Measurements from ENCODE around the gene SYNE4.

SYNE4 gene

DNA sequence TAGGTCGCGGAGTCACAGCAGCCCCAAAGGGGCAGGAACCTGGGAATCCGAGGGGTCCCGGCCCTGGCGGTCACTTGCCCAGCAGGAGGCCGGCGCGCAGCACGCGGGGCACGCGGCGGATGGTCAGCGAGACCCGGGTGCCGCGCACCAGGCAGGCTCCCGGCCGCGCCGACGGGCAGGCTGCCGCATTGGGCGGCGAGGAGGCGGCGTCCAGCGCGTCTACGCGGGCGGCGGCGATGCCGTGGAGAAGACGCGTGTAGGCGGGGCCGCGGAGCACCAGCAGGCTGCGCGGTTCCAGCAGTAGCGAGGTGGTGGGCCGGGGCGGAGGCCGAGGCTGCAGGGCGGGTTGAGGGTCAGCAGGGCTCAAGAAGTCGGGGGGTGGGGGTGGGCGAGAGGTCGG, 607 bp upstream of the SYNE4 start:
- DNase-seq (ENCODE audit: low read depth), result no peak
- TF ChIP-seq, protein P1, sequence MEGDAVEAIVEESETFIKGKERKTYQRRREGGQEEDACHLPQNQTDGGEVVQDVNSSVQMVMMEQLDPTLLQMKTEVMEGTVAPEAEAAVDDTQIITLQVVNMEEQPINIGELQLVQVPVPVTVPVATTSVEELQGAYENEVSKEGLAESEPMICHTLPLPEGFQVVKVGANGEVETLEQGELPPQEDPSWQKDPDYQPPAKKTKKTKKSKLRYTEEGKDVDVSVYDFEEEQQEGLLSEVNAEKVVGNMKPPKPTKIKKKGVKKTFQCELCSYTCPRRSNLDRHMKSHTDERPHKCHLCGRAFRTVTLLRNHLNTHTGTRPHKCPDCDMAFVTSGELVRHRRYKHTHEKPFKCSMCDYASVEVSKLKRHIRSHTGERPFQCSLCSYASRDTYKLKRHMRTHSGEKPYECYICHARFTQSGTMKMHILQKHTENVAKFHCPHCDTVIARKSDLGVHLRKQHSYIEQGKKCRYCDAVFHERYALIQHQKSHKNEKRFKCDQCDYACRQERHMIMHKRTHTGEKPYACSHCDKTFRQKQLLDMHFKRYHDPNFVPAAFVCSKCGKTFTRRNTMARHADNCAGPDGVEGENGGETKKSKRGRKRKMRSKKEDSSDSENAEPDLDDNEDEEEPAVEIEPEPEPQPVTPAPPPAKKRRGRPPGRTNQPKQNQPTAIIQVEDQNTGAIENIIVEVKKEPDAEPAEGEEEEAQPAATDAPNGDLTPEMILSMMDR (IDR thresholded peaks at IDR 0.05; ENCODE audit: low read depth, low read length, missing control alignments), result no peak
- H3K4me3 ChIP-seq (ENCODE audit: low read depth, low read length), result peak overlapping the region; percentile 26

DNA sequence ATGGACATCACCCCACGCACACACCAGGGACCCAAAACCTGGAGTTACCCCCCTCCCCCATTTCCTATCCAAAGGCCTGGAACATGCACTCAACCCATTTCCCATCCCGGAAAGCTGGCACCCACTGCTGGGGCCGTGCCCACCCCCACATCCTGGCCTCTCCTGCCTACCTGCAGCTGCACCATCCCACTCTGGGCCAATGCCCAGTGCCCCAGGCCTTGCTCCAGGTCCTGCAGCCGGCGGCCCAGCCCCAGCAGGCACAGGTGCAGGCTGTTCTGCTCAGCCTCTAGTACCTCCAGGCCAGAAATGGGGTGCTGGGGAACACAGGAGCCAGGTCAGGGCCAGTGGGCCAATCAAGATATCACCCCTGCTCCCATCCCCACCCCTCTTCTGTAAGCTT, 1.7 kb downstream of the SYNE4 start:
- no peak overlapping the region for H3K4me3 ChIP-seq (ENCODE audit: low read depth, low read length)
- TF ChIP-seq, protein P1 (IDR thresholded peaks at IDR 0.05; ENCODE audit: low read depth, low read length, missing control alignments), result no peak
- no peak for DNase-seq (ENCODE audit: low read depth)

DNA sequence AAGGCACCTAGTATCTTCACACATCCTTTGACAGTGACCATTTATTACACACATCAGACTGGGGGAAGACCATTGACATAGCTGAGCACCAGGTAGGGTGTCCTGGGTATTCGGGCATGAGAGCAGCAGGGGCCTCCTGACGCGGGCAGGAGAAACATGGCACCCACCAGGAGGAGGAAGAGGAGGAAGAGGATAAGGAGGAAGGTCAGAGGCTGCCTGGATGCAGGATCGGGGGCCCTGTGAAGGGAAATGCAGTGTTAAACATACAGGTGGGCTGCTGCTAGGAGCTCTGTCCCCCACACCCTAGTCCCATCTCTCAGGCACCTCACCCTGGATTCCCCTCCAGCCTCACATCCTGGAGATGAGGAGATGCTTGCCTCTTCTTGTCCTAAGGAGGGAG, 5.3 kb downstream of the SYNE4 start:
- no peak overlapping the region for H3K4me3 ChIP-seq (ENCODE audit: low read depth, low read length)
- DNase-seq (ENCODE audit: low read depth), result no peak
- TF ChIP-seq, protein P1 (IDR thresholded peaks at IDR 0.05; ENCODE audit: low read depth, low read length, missing control alignments), result no peak

DNA sequence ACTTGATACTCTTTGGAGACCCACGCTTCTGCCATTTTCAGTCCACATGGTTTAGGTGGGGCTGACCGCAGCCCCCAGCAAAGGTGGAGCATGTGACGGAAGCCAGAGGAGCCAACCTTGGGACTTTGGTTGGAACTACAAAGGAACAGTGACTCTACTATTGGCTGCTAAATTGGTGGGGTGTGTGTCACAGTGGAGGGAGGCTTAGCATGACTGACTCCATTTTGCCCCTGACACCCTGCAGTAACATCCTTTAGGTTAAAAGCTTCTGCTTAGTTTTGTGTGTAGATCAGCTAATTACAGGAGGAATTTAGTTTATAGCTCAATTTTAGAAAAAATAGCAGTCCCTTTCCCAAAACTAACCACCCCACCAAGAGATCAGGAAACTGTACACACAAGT, 7.0 kb downstream of the SYNE4 start:
- no peak overlapping the region for H3K4me3 ChIP-seq (ENCODE audit: low read depth, low read length)
- TF ChIP-seq, protein P1 (IDR thresholded peaks at IDR 0.05; ENCODE audit: low read depth, low read length, missing control alignments), result no peak
- no peak for DNase-seq (ENCODE audit: low read depth)

DNA sequence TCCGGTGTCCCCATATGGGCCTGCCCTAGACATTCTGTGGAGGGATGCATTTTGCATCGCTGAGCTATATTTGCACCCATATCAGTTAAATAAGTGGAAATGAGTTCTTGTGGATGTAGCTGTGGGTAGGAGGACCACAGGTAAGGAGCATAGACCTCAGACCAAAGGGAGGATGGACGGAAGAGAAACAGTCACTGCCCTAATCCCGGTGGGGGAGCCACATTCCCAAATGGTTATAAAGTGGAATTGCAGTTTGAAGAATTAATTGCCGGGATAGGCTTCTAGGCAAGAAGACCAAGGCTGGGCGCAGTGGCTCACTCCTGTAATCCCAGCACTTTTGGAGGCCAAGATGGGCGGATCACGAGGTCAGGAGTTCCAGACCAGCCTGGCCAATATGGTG, 11.8 kb downstream of the SYNE4 start:
- DNase-seq (ENCODE audit: low read depth), result no peak
- TF ChIP-seq, protein P1 (IDR thresholded peaks at IDR 0.05; ENCODE audit: low read depth, low read length, missing control alignments), result no peak
- H3K4me3 ChIP-seq (ENCODE audit: low read depth, low read length), result peak overlapping the region; percentile 87

DNA sequence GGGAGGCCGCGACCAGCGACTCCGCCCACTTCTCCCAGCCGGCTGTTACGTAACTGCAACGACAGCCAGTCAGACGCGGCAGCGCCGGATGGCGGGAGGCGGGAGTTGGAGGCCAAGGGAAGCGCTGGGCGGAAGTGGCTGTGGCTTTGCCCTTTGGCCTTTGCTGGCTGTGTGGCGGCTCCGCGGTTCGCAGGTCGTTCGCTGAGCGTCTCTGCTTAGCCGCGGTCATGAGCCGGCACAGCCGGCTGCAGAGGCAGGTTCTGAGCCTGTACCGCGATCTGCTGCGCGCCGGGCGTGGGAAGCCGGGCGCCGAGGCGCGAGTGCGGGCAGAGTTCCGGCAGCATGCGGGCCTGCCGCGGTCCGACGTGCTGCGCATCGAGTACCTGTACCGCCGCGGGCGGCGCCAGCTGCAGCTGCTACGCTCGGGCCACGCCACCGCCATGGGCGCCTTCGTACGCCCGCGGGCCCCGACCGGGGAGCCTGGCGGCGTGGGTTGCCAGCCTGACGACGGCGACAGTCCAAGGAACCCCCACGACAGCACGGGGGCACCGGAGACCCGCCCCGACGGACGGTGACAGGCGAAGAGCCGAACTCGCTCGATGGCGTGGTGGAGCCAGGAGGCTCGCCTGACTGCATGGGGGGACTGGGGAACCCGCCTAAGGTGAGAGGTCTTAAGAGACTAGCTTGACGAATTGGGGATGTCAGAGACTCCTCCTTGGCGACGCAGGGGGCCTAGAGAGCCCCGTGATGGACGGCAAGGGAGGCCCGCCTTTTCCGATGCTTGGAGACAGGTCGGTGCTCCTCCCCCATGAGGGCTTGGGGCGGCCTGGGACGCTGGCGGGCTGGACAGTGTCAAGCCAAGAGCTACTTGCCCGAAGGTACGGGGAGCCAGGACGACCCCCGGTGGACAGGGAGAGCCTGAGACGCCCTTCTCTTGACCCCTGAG, 13.3 kb downstream of the SYNE4 start, which contains the start of gene SDHAF1:
Gene SDHAF1 (plus strand): TSS at position 141 of the 946 bp plus-strand sequence. CDS start 87 bp downstream, at position 228.
- peak; percentile 85 for DNase-seq (ENCODE audit: low read depth)
- peak within 1 kb of the TSS; percentile 87 for H3K4me3 ChIP-seq (ENCODE audit: low read depth, low read length)
- TF ChIP-seq, protein P1 (IDR thresholded peaks at IDR 0.05; ENCODE audit: low read depth, low read length, missing control alignments), result no peak
